ENCODE data around the gene STX3.

DNA sequence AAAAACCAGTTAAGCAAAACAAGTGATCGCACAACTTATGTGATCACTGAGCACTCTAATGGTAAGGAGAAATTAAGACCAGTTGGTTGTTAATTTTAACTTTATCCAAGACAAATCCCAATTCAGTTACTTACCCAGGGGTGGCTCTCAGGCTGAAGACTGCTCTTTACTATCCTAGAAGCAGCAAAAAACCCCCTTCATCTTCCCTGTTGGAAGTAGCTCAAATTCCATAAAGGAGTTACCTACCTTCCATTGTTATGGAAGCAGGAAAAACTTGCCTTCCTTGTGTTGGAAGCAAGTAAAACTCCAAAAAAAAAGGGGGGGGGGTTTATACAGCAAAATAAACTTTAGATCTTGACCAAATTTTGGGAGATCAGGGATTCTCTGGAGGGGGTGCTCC, 60.6 kb downstream of the STX3 start:
- TF ChIP-seq POLR2A (IDR thresholded peaks at IDR 0.05): no peak
- TF ChIP-seq, protein P1, sequence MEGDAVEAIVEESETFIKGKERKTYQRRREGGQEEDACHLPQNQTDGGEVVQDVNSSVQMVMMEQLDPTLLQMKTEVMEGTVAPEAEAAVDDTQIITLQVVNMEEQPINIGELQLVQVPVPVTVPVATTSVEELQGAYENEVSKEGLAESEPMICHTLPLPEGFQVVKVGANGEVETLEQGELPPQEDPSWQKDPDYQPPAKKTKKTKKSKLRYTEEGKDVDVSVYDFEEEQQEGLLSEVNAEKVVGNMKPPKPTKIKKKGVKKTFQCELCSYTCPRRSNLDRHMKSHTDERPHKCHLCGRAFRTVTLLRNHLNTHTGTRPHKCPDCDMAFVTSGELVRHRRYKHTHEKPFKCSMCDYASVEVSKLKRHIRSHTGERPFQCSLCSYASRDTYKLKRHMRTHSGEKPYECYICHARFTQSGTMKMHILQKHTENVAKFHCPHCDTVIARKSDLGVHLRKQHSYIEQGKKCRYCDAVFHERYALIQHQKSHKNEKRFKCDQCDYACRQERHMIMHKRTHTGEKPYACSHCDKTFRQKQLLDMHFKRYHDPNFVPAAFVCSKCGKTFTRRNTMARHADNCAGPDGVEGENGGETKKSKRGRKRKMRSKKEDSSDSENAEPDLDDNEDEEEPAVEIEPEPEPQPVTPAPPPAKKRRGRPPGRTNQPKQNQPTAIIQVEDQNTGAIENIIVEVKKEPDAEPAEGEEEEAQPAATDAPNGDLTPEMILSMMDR (IDR thresholded peaks at IDR 0.05): no peak

All from prostate gland (tissue), 2 donors.